HG02840 (cell line): ENCODE data around the gene RAB24.
"Not testable (repeated sequence)": the region's sequence is repeated elsewhere in the genome, so short reads cannot be mapped to it uniquely, and the experiment has no call there.

ENCODE experiments used
- ATAC-seq: cut with Tn5 transposase; IDR thresholded peaks from one replicate; pipeline ENCODE4 v1.9.1; 2021; ENCODE audit warnings: mild to moderate bottlenecking, moderate library complexity, moderate number of reproducible peaks; ENCODE audit not compliant: unreplicated experiment, low FRiP score

The RAB24 gene

GRCh38 chr5:177296581-177296980, 6.9 kb downstream of the RAB24 start:
- ATAC-seq: no peak

- ATAC-seq: no peak
These were observed 7.6 kb downstream of the RAB24 start for GRCh38 chr5:177295924-177296323.

- ATAC-seq: no peak
These were observed 8.9 kb downstream of the RAB24 start for GRCh38 chr5:177294632-177295031.

- no peak for ATAC-seq
These were observed 9.5 kb downstream of the RAB24 start for GRCh38 chr5:177293819-177294581.

GRCh38 chr5:177291735-177292134, 11.8 kb downstream of the RAB24 start:
- ATAC-seq: no peak

GRCh38 chr5:177290816-177291596, 12.5 kb downstream of the RAB24 start:
- no peak for ATAC-seq

- ATAC-seq: no peak
These were observed 15.3 kb downstream of the RAB24 start for GRCh38 chr5:177288191-177288590.

- ATAC-seq: no peak
These were observed 26.6 kb downstream of the RAB24 start for GRCh38 chr5:177276886-177277285.

- no peak for ATAC-seq
These were observed 27.6 kb downstream of the RAB24 start for GRCh38 chr5:177275883-177276282.

GRCh38 chr5:177271113-177271512, 32.4 kb downstream of the RAB24 start:
- no peak for ATAC-seq

GRCh38 chr5:177270653-177271052, 32.9 kb downstream of the RAB24 start:
- no peak for ATAC-seq

- ATAC-seq: no peak
These were observed 33.5 kb downstream of the RAB24 start for GRCh38 chr5:177269976-177270375.

GRCh38 chr5:177269232-177269895, 34.2 kb downstream of the RAB24 start:
- no peak for ATAC-seq

- no peak for ATAC-seq
These were observed 38.1 kb downstream of the RAB24 start for GRCh38 chr5:177265395-177265794.

GRCh38 chr5:177264178-177264577, 39.3 kb downstream of the RAB24 start:
- ATAC-seq: no peak

GRCh38 chr5:177261510-177261909, 42.0 kb downstream of the RAB24 start:
- ATAC-seq: no peak

- ATAC-seq: no peak
These were observed 42.6 kb downstream of the RAB24 start for GRCh38 chr5:177260961-177261360.

GRCh38 chr5:177258711-177259110, 44.8 kb downstream of the RAB24 start:
- ATAC-seq: not testable (repeated sequence)

- ATAC-seq: no peak
These were observed 47.2 kb downstream of the RAB24 start for GRCh38 chr5:177256296-177256695.

- ATAC-seq: no peak
These were observed 50.3 kb downstream of the RAB24 start for GRCh38 chr5:177253252-177253651.
